Upper lobe of left lung (tissue), 4 donors: ENCODE results near the gene NLGN1.

Experiments used
- EP300 ChIP-seq, 4 donors: sonication (generic); formaldehyde crosslinking; IDR thresholded peaks; one replicate each; pipeline ENCODE4 v1.5.1; 2017; ENCODE audit warnings: antibody characterized with exemption in 4 of 4, control low read depth in 2 of 4
- TF ChIP-seq, protein P1 (sequence below), 6 experiments: fragments of 450-650 bp in 4 of 6; fragments of 200-600 bp in 2 of 6; sonication (generic) in 2 of 6; IDR thresholded peaks; one replicate each; pipeline ENCODE4 v1.5.1; 2016 to 2019; ENCODE audit warnings: antibody characterized with exemption in 6 of 6

- TF ChIP-seq, protein P1, sequence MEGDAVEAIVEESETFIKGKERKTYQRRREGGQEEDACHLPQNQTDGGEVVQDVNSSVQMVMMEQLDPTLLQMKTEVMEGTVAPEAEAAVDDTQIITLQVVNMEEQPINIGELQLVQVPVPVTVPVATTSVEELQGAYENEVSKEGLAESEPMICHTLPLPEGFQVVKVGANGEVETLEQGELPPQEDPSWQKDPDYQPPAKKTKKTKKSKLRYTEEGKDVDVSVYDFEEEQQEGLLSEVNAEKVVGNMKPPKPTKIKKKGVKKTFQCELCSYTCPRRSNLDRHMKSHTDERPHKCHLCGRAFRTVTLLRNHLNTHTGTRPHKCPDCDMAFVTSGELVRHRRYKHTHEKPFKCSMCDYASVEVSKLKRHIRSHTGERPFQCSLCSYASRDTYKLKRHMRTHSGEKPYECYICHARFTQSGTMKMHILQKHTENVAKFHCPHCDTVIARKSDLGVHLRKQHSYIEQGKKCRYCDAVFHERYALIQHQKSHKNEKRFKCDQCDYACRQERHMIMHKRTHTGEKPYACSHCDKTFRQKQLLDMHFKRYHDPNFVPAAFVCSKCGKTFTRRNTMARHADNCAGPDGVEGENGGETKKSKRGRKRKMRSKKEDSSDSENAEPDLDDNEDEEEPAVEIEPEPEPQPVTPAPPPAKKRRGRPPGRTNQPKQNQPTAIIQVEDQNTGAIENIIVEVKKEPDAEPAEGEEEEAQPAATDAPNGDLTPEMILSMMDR (IDR thresholded peaks at IDR 0.05): no peak
- no peak for TF ChIP-seq EP300 (IDR thresholded peaks at IDR 0.05)
Measured at GRCh38 chr3:173614522-173614921, 217.0 kb downstream of the NLGN1 start.
